Left renal pelvis (tissue), 4 donors: ENCODE data around the gene DNAI2. TPM values are rescaled to one million over a fixed set of nuclear protein-coding genes. Genes with fewer than 3 reads are reported as not detected.
"Not testable (repeated sequence)": the region's sequence is repeated elsewhere in the genome, so short reads cannot be mapped to it uniquely, and the experiment has no call there.

Experiments
- DNase-seq, 4 donors: peaks; one replicate each; pipeline ENCODE4 v3.0.0-alpha.2; 2013; ENCODE audit warnings: low read depth in 4 of 4, low spot score in 3 of 4
- polyA plus RNA-seq, 4 donors: library from polyadenylated mRNA; unstranded; fragments of 120-200 nt; gene quantifications; one replicate each; pipeline ENCODE4 v1.2.1, GENCODE V29; 2013; ENCODE audit not compliant: insufficient read length in 4 of 4

Gene DNAI2
- polyA plus RNA-seq, 4 donors = 0.11 to 0.18 TPM; not detected in 2

- DNase-seq = no peak
Observed at GRCh38 chr17:74272731-74273201, 1.3 kb upstream of the DNAI2 start.

DNA sequence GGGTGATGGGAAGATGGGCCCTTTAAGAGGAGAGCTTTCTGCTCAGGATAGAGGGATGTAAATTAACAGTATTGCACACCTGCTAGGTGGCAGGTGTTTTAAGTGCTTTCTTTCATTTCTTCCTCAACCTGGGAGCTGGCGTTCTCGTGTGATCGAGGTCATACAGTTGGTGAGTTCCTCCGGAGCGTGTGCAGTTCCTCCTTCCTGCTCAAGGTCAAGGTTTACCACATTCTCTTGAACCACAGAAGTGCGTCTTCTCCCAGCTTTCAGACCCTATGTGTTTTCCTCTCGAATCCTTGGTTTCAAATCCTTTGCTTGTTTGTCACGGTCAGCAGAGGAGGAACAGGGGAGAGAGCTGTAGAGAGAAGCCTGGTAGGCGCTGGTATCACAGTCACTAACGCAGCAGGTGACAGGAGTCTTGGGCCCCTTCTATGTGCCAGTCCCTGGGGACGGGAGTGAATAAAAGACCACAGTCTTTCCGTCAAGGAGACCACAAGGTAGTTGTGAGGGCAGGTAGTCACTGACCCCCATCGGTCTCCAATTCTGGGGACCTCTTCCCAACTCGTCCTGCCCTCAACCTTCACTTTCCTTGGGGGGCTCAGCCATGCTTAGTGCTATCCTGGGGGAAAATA, 791 bp downstream of the DNAI2 start:
- DNase-seq = no peak

DNA sequence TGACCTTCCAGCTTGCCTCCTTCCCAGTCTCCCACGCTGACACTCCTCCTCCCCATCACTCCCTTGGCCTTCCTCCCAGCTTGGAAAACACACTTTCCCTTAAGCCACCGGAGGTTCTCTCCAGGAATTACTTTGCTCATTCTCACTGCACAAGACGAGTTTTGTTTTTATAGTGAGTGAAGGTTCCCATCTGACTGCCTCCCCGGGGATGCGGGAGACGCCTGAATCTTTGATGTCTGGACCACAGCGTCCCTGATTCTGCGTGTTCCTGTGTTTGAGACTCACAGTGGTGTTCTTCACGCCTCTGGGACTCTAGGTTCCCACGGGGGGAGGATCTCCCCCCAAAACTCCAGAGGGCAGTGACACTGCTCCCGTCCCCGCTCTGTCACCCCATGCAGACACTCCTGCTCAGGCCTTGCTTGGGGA, 2.0 kb downstream of the DNAI2 start:
- DNase-seq = no peak

DNA sequence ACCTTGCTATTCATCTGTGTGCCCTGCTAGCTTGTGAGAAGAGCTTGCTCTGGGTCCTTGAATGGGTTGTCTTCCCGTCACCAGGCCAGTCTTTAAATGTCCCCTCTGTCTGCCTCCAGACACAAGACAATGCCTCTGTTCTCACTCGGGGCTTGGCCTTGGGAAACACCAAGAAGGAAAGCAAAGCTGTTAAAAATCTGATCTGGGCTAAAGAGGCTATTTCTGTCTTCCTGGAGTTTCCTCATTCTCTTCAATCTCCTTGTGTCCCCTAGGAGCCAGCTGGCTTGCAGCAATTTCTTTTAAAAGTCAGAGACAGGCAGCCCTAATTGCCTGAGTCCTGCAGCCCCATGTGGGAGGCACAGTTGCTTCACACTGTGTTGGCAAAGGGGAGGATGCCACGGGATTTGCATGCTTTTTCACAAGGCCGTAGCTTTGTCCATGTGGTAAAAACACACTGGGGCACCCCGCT, 2.5 kb downstream of the DNAI2 start:
- no peak for DNase-seq

DNA sequence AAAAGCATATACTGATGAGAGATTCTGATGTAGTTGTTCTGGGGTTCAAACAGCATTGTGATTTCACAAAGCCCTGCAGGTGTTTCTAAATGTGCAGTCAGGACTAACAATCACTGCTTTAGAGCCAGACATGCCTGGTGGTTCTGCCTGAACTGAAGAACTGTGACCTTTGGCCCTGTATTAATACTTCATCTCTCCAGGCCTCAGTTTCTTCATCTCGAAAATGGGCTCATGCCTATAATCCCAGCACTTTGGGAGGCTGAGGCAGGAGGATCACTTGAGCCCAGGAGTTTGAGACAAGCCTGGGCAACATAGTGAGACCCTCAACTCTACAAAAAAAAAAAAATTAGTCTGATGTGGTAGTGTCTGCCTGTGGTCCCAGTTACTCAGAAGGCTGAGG, 3.9 kb downstream of the DNAI2 start:
- no peak for DNase-seq

DNA sequence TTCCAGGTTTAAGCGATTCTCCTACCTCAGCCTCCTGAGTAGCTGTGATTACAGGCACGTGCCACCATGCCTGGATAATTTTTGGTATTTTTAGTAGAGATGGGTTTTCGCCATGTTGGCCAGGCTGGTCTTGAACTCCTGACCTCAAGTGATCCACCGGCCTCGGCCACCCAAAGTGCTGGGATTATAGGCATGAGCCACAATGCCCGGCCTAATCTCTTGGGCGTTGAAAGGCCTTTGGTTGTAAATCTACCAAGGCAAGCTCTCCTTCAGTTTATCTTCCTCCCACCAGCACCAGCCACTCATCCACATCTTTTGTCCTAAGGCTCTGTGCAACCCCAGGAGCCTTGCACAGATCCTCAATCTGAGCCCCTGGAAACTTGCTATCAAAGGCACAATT, 5.6 kb downstream of the DNAI2 start:
- DNase-seq = not testable (repeated sequence)

GRCh38 chr17:74280093-74280513, 6.1 kb downstream of the DNAI2 start:
- DNase-seq = no peak

GRCh38 chr17:74281799-74282198, 7.8 kb downstream of the DNAI2 start:
- no peak for DNase-seq

DNA sequence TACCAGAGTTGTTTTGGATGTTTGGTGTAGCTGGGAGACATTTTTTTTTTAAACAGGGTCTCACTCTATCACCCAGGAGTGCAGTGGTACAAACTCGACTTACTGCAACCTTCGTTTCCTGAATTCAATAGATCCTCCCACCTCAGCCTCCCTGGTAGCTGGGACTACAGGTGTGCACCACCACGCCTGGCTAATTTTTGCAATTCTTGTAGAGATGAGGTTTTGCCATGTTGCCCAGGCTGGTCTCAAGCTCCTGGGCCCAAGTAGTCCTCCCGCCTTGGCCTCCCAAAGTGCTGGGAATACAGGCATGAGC, 8.2 kb downstream of the DNAI2 start:
- not testable (repeated sequence) for DNase-seq

DNA sequence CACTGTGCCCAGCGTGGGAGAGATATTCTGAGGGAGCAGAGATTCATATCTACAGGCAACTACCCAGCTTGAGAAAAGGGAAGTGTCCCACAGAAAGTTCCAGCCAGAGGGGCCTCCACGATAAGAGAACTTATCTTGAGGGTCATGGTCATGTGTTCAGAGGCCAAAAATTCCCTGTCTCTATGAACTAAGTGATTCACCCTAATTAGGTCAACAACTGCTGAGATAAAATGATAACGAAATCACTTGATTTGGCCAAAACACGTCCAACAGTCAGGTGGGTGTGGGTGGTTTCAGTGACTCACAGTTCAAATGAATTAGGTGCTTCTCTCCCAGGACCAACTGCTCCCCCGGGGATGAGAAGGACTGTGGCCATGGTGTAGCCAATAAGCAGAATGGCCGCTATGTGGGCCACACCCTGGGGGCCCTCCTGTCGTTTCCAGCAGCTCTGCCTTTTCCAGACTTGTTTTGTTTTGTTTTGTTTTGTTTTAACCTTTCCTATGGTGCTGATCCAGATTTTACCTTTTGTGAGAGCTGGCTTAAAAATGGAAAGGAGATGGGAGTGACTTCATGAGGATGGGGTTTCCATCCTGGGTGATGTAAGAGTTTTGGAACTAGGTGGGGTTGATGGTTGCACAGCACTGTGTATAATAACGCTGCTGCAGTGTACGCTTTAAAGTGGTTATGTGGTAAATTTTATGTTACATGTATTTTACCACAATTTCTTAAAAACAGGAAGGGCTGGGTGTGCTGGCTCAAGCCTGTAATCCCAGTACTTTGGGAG, 8.7 kb downstream of the DNAI2 start:
- DNase-seq = no peak

DNA sequence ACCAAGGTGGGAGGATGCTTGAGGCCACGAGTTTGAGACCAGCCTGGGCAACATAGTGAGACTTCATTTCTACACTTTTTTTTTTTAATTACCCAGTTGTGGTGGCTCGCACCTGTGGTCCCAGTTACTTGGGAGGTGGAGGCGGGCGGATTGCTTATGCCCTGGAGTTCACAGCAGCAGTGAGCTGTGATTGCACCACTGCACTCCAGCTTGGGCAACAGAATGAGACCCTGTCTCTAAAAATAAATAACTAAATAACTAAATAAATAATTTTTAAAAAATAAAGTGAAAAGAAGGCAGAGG, 9.3 kb downstream of the DNAI2 start:
- DNase-seq = no peak

- no peak for DNase-seq
Observed at GRCh38 chr17:74287031-74287602, 13.1 kb downstream of the DNAI2 start.

DNA sequence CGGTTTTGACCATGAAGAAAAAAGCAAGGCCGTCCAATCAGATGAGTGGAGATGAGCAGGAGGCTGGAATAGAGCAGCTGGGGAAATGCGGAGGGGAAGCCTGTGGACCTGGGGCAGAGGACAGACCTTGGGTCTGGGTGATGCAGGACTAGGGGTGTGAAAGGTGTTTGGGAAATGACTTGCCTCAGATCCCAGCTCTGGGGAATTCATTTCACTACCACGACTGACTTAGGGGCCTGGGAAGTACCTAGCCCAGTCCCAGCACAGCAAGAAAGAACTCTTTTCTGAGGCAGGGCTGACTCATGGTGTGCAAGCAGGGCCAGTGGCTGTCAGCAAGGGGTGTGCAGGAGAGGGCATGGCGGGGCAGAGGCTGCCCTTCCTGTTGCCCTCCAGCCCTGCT, 14.8 kb downstream of the DNAI2 start:
- DNase-seq = no peak

DNA sequence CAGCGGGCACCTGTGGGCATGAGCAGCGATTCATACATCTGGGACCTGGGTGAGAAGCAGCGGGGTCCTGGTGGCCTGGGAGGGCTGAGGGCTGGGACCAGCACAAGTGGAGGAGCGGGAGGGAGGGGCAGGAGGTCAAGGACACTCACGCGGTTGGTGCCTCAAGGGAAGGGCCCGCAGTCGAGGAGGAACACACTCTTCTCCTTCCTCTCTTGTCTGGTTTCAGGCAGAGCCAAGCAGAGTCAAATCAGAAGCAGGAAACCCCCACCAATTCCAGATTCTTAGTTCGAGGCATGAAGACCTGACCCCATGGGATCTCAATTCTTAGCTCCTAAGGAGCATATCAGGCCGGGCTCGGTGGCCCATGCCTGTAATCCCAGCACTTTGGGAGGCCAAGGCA, 15.7 kb downstream of the DNAI2 start:
- no peak for DNase-seq

GRCh38 chr17:74290340-74290739, 16.3 kb downstream of the DNAI2 start:
- DNase-seq = no peak

GRCh38 chr17:74292495-74292894, 18.5 kb downstream of the DNAI2 start:
- DNase-seq = no peak

DNA sequence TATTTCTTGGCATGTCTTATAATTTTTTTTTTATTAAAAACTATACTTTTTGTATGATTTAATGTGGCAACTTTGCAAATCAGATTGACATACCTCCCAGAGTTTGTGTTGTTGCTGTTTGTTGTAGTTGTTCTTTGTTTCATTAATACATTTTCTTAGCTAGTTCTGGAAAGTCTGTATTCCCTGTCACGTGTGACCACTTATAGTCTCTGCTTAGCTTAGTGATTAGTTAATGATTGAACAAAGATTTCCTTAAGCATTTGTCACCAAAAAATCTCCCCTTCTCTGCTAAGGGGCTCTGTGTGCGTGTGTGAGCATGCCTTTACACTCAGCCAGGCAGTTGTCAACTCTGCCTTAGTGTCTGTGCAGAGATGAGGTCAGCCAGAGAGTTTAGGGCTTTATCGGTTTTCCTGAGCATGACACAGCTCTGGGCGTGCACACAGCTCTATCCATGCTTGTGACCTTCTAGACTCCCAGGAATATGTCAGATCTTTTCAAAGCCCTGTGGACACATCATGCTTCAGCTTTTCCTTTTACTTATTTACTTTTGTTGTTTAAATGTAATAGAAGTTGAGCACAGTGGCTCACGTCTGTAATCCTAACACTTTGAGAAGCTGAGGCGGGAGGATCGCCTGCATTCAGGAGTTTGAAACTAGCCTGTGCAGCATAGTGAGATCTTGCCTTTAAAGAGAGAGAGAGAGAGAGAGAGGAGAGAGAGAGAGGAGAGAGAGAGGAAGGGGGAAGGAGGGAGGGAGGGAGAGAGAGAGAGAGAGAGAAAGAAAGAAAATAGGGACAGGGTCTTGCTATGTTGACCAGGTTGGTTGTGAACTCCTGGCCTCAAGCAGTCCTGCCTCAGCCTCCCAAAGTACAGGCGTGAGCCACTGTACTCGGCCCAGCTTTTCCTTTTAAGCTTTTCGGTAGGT, 21.9 kb downstream of the DNAI2 start:
- DNase-seq = no peak

DNA sequence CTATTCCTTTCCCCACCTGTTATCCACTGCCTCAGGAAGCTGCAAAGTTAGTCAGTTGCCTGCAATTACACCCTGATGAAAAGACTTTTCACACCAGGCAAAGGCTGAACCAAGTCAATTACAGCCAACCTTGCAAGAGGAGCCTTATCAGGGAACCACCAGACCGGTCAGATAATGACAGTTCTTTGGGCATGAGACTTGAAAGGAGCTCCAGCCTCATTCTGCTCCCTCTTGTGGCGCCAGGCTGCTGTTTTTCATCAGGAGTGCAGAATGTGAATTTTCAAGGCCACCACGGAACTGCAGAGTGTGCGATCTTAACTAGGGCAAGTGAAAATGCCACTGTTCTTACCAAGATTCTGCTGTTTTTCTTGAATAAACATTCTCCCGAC, 22.5 kb downstream of the DNAI2 start:
- DNase-seq = no peak

GRCh38 chr17:74297941-74298340, 23.9 kb downstream of the DNAI2 start:
- no peak for DNase-seq

GRCh38 chr17:74298778-74299177, 24.7 kb downstream of the DNAI2 start:
- no peak for DNase-seq
